ENCODE results near the gene ZC3H13. TPM values are rescaled to one million over a fixed set of nuclear protein-coding genes. Genes with fewer than 3 reads are reported as not detected.

The ZC3H13 gene
- total RNA-seq, 2 donors from 2014 or later, result 48.6 to 58.9 TPM

DNA sequence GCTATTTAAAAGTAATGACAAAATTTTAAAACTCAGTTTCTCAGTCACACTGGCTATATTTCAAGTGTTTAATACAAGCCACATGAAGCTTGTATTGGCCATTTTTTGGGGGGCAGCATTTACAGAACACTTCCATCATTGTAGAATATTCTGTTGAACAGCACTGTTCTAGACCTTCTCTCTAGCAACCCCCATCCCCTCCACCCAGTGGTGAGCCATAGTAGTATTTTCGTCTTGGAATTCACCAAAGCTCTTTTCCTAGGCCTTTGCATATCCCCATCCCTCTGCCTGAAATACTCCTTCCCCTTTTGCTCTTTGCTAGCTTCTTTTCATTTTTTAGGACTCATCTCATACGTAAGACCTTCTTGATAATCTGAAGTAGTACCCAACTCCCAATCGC, 99.5 kb downstream of the ZC3H13 start:
- intact Hi-C loops (cut with DNase I), result no loop called here
- no peak for DNase-seq (ENCODE audit: low spot score)

DNA sequence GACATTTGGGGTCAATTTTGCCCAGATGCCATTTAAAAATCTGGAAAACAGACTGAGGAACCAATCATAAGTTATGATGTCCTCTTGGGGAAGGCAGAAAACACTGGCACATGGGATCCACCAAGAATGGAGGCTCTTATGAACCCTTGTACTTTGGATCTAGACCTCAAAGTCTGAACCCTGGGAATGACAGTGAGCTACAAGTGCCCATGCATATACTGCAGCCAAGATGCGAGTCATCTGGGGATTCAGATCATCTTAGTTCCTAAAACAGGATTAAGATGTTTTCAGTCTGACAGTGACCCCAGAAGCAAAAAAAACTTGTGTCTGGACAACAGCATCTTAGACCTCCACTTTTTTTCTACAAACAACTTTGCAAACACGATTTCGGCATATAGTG, 100.8 kb downstream of the ZC3H13 start:
- no peak for DNase-seq (ENCODE audit: low spot score)
- intact Hi-C loops (cut with DNase I), result no loop called here

DNA sequence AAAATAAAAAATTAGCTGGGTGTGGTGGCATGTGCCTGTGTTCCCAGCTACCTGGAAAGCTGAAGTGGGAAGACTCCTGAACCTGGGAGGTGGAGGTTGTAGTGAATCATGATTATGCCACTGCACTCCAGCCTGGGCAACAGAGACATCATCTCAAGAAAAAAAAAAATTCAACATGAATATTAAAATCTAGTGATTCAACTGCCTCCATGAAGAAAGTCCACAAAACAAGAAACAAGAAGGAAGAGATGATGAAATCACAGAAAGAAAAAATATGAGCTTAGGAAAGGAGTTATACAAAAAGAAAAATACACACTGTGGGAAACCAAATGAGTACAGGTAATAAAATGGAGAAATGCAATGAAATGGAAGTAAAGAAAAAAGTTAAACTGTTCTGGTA, 101.4 kb downstream of the ZC3H13 start:
- intact Hi-C loops (cut with DNase I), result no loop called here
- no peak for DNase-seq (ENCODE audit: low spot score)

DNA sequence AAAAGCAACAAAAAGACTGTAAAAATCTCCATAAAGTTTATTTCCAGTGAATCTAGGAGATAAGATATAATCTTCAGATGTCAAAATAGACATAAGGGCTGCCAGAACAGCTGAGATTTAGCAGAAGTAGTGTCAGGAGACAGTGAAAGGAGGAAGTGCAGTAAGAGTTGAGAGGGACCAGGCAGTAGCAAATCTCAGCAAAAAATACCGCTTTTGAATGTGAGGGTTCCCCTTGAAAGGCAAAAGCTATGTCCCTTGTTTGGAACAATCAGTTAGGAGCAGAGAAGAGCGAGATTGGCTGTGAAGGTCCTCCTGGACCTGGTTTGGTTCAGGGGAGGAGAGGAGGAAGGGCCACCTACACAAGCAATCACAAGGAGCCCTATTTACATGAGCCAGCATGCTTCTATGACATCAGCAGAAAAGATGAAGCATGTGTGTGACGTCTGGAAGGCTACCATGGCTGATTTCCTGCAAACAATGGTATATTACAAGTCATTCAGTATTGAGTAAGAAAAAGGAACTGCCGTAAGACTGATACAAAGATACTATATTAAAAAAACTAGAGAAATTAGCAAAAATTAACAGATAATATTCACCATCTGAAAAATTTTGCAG, 102.1 kb downstream of the ZC3H13 start:
- intact Hi-C loops (cut with DNase I), result no loop called here
- no peak for DNase-seq (ENCODE audit: low spot score)

DNA sequence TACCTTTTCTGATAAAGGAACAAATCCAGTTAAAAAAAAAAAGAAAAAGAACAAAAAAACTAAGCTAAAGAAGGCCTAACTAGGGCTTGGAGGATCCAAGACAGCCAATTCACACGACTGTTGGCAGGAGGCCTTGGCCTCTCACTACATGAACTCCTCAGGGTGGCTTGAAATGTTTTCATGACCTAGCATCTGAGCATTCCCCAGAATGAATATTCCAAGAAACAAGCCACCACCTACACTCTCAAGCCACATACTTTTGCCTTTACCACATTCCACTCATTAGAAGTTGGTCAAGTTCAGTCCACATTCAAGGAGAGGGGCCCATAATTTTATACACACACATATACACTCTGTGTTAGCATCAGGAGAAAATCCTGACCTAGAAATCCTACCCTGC, 103.4 kb downstream of the ZC3H13 start:
- intact Hi-C loops (cut with DNase I), result no loop called here
- DNase-seq (ENCODE audit: low spot score), result no peak

DNA sequence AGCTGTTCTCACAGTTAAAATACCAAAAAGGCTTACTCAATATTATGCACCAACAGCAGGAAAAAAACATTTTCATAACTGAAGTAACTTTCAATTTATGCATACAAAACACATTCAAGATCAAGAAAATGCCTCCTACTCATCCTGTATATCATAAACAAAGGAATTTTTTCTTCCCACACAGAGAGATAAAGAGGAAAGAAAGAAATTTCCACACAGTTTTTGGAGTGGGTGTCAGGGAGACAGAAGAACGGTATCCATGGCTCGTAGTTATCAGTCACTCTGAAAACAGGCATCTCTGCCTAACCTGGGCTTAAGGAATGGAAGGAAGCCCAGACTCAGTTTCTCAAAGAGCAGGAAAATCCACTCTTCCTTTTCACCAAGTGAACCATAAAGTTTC, 108.6 kb downstream of the ZC3H13 start:
- DNase-seq (ENCODE audit: low spot score), result no peak
- intact Hi-C loops (cut with DNase I), result loop anchor here in 1 of 2 donors (5.0 kb wide), 1 partner anchor 903 kb away; no protein-coding TSS in a partner anchor

DNA sequence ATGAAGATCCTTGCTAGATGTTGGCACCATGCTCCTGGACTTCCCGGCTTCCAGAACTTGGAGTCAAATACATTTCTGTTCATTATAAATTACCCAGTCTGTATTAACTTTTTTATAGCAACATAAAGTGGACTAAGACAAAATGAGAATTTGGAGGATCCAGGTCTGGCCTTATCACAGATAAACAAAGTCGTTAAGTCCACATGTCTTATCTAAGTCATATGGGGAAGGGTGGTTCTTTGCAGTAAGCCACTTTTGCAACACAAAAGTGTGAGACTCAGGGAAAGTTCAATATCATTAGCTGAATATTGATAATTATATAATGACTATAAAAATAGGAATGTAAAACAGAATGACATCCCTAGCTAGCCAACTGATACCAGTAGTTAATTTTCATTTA, 109.4 kb downstream of the ZC3H13 start:
- DNase-seq (ENCODE audit: low spot score), result no peak
- intact Hi-C loops (cut with DNase I), result loop anchor here in 1 of 2 donors (5.0 kb wide), 1 partner anchor 904 kb away; no protein-coding TSS in a partner anchor

DNA sequence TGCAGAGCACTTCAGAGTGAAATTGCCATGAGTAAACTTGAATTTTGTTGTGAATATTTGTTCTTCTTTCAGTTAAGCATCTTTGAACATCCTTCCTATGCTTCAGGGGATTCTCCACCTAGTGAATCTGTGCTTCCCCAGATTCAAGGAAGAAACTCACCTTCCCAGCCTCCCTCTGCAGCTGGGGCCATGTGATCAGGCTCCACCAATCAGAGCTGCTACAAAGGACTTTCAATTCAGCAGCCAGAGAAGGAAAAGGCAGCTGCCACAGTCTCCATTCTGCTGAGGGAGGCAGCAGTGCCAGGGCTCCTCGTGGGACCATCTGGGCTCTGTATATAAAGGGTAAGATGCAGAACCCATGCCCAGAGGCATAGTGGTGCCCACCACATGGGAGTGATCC, 111.3 kb downstream of the ZC3H13 start:
- no peak for DNase-seq (ENCODE audit: low spot score)
- intact Hi-C loops (cut with DNase I), result loop anchor here in 1 of 2 donors (5.0 kb wide), 1 partner anchor 906 kb away; no protein-coding TSS in a partner anchor

DNA sequence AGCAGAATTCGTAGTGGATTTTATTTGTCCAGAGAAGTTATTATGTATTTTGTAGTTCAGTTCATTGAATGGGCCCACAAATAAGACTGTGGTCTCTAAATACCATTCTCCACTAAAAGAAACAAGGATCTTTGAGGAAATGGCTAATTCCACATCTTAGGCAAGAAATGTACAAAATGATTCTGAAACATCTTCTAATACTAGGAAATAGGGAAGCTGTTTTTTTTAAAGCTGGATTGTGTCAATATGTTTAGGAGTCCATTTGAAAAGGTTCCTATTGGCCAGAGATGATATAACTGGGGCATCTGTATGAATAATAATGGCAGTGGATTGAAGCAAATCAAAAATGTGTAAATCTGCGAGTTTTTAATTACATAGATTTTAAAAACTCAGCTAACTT, 112.5 kb downstream of the ZC3H13 start:
- DNase-seq (ENCODE audit: low spot score), result no peak
- intact Hi-C loops (cut with DNase I), result loop anchor here in 1 of 2 donors (5.0 kb wide), 1 partner anchor 907 kb away; no protein-coding TSS in a partner anchor

DNA sequence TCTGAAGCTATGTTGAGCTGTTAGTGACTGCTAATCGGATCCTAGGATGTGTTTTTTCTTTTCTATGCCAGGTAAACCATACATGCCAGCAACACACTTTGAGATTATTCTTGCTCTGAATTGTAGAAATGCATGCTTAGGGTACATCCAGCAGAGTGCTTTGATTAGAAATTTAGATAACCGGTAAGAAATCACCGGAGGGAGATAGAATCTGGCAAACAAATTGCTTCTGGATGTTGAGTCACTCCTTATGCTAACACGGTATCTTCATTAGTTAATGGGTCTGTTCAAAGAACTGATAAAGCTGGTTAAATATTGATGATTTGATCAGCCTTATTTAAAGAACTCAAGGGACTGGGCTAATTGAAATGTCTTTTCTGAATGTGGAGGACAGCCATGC, 115.9 kb downstream of the ZC3H13 start:
- intact Hi-C loops (cut with DNase I), result no loop called here
- DNase-seq (ENCODE audit: low spot score), result no peak

DNA sequence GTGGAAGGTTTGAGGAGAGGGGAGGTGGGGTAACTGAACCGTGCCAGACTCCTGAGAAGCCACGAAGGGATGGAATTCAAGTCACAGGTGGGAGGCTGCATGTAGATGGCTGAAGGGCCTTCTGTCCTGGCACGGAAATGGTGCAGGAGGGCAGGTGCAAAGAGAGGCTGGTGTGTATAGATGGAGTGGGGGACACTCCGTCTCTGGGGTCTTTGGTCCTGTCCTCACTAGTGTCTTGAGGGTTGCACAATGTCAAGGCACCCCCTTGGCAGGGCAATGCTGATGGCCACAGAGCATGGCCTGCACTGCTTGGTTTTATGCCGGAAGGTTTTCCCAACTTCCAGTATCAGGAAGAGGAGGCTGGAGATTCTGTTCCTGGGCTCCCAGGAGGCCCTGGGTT, 118.3 kb downstream of the ZC3H13 start:
- intact Hi-C loops (cut with DNase I), result no loop called here

DNA sequence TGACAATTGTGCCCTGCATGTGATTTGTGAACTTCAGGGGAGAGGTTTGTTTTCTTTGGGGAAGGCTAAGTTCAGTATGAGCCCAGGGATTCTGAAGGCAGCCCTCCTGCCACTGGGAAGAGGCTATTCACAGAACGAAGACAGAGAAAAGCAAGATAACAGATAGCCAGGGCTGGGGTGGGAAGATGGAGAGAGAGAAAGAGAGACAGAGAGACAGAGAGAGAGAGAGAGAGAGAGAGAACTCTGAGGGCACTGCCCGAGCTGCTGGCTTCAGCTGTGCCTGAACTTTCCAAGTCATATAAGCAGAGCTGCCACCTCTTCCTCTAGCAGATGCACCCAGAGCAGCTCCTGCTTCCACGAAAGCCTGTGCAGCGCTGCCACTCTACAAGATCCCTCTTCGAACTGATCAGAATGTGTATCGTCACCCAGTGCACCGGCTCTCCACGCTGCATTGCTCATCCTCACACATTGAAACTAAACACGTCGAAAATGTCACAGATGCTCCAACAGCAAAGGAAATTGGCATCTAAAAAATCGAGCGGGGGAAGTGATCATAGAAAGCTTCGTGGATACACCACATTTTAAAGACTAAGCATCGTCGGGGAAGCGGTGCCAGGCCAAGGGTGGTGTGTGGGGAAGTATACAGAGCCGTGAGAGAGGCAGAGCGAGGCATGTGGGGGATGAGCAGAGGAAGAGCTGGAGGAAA, 119.2 kb downstream of the ZC3H13 start:
- no peak for DNase-seq (ENCODE audit: low spot score)

More for the DNA sequence above, 118.3 kb downstream of the ZC3H13 start:
- no peak for DNase-seq (ENCODE audit: low spot score)

DNA sequence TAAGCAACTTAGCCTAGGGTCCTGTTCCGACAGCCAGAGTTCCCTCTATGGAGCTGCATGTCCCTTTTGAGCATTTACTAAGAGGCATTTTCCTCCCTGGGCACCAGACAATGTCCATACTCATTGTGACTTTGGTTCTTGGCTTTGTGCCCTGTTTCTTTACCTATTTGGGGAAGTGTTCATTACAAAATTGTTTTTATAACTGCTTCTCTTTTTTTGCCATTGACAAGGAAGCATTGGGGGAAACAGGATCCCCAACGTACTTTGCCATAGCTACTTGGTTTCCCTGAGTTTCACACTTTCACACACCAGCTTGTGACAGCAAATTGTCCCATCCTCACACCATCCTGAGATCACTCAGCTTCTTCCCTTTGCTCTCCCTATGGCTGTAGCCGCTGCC, 119.9 kb downstream of the ZC3H13 start:
- intact Hi-C loops (cut with DNase I), result no loop called here

More for the DNA sequence above, 119.2 kb downstream of the ZC3H13 start:
- intact Hi-C loops (cut with DNase I), result no loop called here

DNA sequence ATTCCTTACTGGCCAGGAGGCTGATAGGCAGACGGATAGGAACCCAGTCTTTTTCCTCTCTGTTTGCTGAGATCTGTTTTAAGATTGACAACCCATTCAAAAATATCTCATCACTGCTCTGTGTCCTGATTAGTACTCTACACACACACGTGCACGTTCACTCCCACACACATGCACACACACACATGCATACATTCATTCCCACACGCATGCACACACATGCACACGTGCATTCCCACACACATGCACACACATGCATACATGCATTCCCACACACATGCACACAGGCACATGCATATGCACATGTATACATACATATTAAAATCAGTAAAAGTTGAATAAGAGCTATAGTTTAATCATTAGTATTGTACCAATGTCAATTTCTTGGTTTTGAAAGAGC, 120.4 kb downstream of the ZC3H13 start:
- no peak for DNase-seq (ENCODE audit: low spot score)
- intact Hi-C loops (cut with DNase I), result no loop called here

More for the DNA sequence above, 119.9 kb downstream of the ZC3H13 start:
- no peak for DNase-seq (ENCODE audit: low spot score)

DNA sequence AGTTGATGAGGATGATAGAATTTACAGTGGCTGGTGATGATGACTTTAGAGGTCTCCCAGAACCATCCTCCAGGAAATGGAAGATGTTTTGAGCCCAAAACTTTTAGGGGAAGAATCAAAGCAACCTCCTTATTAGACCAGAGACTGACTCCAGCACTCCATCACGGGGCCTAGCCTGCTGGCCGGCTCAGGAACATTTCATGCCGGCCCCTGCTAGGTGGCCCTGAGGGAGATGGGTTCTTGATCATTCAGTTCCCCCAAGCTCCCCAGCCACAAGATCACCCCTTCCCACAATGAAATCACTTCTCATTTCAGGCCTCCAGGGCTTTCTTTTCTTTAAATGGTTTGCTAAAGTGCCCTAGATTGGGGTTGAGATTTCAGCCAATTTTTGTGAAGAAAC, 121.3 kb downstream of the ZC3H13 start:
- intact Hi-C loops (cut with DNase I), result no loop called here
- DNase-seq (ENCODE audit: low spot score), result no peak

DNA sequence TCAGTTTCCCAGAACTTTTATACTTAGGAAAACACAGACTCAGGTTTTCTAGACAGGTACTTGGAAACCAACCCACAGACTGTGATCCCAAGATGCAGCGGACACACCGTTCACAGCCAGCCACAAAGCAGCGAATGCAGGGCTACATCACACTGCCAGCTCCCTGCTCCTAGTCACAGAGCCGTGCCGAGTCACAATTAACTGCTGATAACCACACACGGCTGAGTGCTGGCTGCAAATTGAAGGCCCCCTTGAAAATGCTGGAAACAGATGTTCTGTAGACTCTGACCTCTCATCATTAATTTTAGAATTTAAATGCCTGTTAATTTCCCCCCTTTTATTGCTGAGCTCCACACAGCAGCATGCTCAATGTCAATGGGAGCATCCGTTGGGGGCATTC, 122.4 kb downstream of the ZC3H13 start:
- intact Hi-C loops (cut with DNase I), result no loop called here
- DNase-seq (ENCODE audit: low spot score), result no peak

DNA sequence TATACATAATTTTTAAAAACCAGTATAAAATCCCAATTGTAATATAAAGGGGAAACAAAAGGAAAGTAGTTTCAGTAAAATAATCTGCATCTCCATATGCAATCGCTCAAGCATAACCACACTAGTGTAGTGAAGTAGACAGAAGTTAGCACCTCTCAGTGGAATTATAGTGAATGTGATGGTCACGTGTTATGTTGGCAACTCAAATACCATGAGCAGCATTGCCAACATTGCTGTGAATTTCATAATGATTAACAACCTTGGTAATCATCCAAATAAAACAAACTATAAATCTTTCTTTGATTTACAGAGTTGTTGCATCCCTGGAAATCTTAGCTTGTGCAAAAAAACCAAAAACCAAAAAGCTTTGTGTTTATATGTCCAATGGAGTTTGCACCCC, 123.7 kb downstream of the ZC3H13 start:
- DNase-seq (ENCODE audit: low spot score), result no peak
- intact Hi-C loops (cut with DNase I), result no loop called here

DNA sequence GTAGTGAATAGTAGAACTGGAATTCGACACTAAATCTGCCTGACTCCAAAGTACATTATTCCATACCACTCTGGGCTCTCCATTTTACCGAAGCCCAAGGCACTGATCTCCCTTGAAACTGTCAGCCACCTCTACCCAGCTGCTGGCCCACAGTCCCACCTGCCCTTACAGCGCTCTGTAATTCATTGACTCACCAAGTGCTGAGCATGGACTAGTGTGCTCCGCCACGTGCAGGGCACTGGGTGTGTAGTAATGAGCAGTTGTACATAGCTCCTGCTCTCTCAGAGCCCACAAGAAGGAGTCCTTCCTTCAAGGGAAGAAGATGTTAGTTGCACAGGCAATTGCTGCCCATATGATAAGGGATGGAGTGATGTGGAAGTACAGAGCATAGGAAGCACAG, 124.4 kb downstream of the ZC3H13 start:
- intact Hi-C loops (cut with DNase I), result no loop called here
- no peak for DNase-seq (ENCODE audit: low spot score)

DNA sequence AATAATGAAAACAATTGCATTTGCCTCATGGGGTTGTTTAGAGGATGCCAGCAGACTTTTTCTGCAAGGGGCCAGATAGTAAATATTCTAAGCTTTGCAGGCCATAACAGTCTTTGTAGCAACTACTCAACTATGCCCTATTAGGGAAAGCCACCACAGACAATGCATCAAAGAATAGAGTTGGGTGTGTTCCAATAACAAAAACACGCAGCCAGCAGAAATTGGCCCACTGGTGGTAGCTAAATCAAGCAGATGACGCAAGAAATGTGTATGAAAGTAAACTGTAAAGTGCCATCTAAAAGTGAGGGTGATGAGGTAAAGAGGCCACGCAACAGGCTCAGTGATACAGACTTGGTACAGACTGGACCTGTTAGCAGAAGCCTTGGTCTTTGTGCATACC, 125.8 kb downstream of the ZC3H13 start:
- DNase-seq (ENCODE audit: low spot score), result no peak
- intact Hi-C loops (cut with DNase I), result no loop called here

DNA sequence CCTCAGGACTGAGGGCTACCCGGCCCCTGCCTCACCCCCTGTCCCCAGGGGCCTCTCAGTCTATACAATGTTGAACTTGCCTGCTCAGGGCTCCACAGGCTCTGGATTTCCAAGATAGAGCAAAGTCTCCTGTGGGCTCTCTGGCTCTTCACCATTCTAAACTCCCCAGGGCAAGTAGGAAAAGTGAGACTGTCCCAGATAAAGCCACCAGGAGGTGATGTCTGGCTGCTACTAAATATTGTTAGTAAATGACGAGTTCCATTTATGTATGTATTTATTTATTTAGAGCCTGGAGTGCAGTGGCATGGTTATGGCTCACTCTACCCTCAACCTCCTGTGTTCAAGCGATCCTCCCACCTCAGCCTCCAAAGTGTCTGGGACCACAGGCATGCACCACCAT, 127.4 kb downstream of the ZC3H13 start:
- intact Hi-C loops (cut with DNase I), result no loop called here
- no peak for DNase-seq (ENCODE audit: low spot score)

DNA sequence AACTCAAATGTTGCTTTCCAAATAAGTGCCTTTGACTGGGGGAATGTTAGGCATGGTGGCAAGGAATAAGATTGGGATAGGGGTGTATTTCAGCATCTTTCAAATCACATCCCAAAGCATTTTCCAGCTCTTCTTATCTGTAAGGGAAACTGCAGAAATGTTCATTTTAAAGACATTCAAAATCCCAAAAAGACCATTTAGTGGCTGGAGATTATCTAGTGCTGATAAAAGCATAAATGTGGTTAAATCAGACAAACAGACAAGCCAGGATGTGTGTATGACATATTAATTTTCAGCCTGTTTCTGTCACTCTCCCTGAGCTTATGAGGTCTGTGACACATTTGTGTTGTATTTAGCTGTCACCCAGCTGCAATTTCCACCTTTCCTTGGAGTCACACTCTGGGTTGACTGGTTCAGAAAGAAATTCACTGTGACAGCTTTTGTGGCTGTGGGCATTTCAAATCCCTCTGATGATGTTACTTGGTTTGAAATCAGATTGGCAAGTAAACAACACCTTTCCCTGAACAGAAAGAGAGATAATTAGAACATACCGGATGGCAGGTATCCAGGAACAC, 131.3 kb downstream of the ZC3H13 start:
- DNase-seq (ENCODE audit: low spot score), result no peak
- intact Hi-C loops (cut with DNase I), result no loop called here

Data from posterior vena cava (tissue), 2 donors.